Stimulated activated CD8-positive, alpha-beta memory T cell treated with anti-CD3 and anti-CD28 coated beads, Interleukin-15, amount 100 ng/mL, for 1 hour (primary cell): ENCODE results near the gene BCKDHB.

ENCODE experiments used
- DNase-seq: peaks from one replicate; pipeline ENCODE4 v3.0.0-alpha.2; 2020; ENCODE audit warnings: low read depth

The BCKDHB gene

DNA sequence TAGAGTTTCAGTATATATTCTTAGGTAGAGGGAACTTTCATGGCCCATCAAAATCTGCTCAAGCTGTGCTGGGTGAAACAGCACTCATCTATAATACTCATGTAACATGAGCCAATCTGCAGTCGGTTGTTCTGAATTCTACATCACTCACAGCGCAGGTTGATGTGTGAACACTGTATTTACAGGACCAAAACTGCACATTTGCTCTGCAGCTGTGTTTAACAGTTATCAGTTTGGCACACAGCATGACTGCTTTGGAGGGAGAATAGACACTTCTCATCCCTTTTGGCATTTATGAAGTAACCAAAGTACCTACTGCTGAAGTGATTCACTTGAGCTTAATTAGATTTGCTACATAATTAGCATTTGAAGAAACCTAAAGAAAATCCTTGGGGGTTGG, 225.1 kb downstream of the BCKDHB start:
- DNase-seq: no peak

DNA sequence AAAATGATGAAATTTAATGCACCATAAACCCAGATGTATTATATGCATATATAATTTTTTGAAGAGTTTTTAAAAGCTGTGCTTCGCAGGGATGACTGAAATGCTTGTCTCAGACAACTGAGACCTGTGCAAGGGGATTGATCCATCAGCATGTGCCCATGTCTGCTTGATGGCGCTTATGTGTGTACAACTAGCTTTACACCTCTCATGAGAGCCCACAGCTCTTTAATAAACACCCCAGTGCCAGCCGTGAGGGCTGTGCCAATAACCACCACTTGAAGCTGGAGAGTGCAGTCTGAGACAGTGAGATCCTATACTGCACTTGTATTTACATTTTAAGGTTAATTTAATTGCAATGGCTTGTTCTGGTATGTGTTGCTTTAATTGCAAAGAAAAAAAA, 225.5 kb downstream of the BCKDHB start:
- DNase-seq: no peak

- DNase-seq: no peak
Measured at GRCh38 chr6:80333342-80333741, 226.9 kb downstream of the BCKDHB start.

- DNase-seq: no peak
Measured at GRCh38 chr6:80335121-80335531, 228.7 kb downstream of the BCKDHB start.

DNA sequence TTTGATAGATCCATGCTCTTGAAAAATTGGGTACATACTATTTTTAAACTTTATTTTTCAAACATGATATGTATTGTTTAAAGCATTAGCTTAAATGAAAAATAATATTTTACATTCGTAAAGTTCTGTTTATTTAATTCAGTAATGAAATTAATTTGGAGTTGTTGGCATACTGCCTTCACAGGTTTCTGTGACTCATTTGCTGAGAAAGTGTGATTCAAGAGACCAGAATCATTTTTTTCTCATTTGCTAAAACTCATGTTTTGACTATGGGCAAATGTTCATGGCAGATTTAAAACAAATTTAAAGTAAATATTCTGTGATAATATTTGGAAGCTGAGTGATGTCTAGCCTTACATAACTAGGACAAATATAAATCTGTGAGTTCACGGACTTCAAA, 230.4 kb downstream of the BCKDHB start:
- DNase-seq: no peak

- peak; percentile 41 for DNase-seq
Measured at GRCh38 chr6:80338201-80338836, 231.8 kb downstream of the BCKDHB start.

- no peak for DNase-seq
Measured at GRCh38 chr6:80339421-80339820, 232.9 kb downstream of the BCKDHB start.

DNA sequence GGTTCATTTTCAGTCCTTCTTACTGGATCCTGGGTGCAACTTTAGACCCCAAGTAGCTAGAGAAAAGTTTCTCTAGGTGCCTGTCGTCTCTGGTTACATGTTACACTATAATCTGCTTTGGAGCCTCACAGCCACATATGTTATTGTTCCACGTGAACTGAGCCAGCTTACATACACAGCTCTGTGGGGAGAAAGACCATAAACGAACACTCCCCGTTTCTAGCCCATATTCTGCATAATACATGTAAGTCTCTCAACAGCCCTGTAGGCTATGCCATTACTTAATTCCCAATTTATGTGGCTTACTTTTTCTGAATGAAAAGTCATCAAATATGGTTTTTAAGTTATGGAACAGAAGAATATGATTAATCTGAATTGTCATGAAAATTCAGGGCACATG, 233.8 kb downstream of the BCKDHB start:
- DNase-seq: no peak

DNA sequence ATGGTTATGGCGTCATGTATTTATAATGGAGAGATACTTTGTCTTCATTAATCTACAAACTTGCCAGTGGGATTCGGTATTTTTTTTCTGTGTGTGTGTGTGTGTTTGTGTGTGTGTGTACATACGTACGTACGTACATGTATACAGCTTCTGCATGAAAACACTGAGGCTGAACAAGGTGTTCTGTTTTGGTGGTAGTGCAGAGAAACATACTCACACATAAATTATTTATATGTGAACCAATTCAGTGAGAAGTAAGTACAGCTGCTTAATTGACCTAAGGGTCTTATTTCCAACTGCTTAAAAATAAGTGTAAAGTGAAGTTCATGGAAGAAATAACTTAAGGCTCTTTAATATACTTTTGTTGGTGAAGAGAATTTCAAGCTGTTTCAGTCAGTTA, 234.2 kb downstream of the BCKDHB start:
- DNase-seq: no peak

- DNase-seq: no peak
Measured at GRCh38 chr6:80341330-80341729, 234.9 kb downstream of the BCKDHB start.

DNA sequence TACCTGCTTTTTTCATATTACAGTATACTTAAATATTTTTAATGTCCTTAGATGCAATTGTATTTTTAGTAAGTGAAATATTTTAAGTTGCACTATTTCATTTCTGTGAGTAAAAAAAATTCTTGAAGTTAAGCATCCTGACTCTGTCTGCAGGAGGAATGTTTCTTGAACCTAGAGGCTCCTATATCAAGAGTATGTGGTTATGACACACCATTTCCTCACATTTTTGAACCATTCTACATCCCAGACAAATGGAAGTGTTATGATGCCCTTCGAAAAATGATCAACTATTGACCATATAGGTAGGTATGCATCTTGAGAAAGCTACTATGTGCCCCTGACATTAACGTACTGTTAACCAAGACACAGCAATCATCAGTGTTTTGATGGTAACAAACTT, 237.0 kb downstream of the BCKDHB start:
- no peak for DNase-seq

DNA sequence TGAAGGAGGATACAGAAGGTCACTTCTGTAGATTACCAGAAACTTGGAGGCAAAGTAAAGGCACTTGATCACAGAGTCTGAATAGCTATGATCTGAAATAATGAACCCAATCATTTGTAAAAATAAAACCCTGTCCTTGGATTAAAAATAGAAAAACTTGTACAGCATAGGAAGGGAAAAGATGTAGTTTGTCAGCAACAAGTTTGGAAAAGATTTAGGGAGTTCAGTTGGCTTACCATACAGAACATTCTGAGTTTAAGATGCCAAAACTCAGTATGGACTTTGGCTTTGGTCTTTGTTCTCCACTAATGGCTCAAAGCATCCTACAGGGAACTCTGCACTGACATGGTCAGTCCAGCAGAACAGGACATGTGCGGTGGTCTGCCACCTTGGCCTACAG, 240.6 kb downstream of the BCKDHB start:
- DNase-seq: no peak

- DNase-seq: no peak
Measured at GRCh38 chr6:80348263-80348662, 241.8 kb downstream of the BCKDHB start.

- DNase-seq: no peak
Measured at GRCh38 chr6:80356000-80356399, 249.5 kb downstream of the BCKDHB start.

GRCh38 chr6:80356545-80356944, 250.1 kb downstream of the BCKDHB start:
- DNase-seq: no peak

- DNase-seq: no peak
Measured at GRCh38 chr6:80357081-80357480, 250.6 kb downstream of the BCKDHB start.

DNA sequence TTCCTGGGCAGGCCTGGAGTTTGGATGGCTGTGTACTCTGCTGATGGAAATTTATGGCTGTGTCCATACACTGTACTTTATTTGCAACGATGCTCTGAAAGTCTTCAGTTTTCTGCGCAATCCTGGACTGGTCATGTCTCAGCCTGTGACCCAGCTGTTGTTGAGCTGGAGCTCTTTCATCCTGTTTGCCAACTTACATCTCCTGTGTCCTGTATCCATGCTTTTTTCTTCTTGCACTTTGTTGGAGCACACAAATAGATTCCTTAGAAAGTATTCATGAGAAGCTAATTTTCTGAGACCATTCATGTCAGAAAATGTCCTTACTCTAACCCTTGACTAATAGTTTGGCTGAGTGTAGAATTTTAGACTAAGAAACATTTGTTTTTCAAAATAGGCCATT, 251.2 kb downstream of the BCKDHB start:
- no peak for DNase-seq

DNA sequence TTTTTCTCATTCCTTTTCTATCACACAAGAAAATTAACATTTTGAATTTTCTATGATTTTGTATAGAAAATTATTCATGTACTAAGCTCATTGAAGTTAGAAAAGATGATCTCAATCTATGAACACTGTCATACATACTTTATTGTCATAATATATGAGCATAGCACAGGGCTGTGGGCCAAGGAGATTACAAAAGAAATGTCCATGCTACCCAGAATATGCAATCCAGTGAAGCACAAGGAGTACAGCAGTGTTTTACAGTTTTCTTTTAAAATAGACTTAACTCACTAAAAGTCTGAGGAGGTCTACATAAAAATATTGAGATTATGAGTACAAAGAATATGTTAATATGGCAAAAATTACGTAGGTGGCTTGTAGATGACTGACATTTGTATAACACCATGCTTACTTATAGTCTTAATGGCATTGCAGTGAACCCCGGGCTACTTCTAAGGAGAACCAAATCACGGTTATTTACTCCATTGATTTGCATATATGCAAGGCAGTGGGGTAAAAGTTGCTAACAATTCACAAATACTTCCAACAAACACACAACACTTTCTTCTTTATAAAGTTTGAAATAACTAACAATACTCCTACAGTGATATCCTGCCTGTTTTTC, 257.1 kb downstream of the BCKDHB start:
- DNase-seq: no peak

GRCh38 chr6:80364149-80364548, 257.7 kb downstream of the BCKDHB start:
- no peak for DNase-seq

GRCh38 chr6:80366051-80366450, 259.6 kb downstream of the BCKDHB start:
- DNase-seq: no peak

DNA sequence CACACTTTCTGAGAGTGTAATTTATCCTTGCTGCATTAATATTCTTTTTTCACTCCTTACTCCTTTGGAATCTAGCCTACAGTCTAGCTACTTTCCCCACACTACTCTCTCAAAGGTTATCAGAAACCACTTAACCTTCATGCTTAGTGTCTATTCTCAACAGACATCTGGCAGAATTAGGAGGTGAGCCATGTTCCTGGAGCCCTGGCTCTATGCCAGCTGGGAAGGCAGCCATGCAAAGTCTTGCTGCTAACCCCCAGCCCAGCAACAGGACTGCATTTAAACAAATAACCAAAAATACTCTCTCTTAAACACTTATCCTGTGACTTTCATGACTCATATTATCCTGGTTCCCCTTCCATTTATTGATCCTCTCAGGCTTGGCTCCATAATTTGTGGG, 260.2 kb downstream of the BCKDHB start:
- no peak for DNase-seq

GRCh38 chr6:80376411-80376810, 269.9 kb downstream of the BCKDHB start:
- DNase-seq: no peak

GRCh38 chr6:80380566-80380965, 274.1 kb downstream of the BCKDHB start:
- no peak for DNase-seq

DNA sequence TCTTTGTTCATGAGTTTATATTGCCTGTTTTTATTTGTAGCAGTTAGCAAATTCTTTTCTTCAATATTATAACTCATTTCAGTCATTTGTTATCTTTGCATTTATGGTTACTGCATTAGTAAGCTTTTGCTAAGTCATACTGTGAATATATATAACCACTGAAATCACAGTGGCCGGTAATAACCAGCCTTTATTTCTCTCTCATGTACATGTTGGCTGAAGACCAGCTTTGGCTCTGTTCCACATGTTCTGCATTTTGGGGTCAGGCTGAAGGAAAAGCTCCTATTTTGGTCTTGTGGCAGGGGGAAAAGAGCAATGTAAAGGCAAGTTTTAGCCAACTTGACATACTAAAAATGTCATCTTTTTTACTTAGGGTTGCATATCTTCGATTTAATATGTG, 276.3 kb downstream of the BCKDHB start:
- DNase-seq: no peak
